Fibroblast of the aortic adventitia (primary cell): ENCODE results near the gene SLC20A1. TPM values are rescaled to one million over a fixed set of nuclear protein-coding genes. Genes with fewer than 3 reads are reported as not detected.

Experiments
- DNase-seq: peaks from one replicate; pipeline ENCODE4 v3.0.0-alpha.2; 2010; ENCODE audit warnings: low read depth
- H3K4me3 ChIP-seq: 2 replicates; pipeline ENCODE4 v1.5.1; 2011; ENCODE audit warnings: low read depth, mild to moderate bottlenecking, control low read depth, low read length, moderate library complexity
- CTCF ChIP-seq: IDR thresholded peaks from 2 replicates; pipeline ENCODE4 v1.5.1; 2011; ENCODE audit warnings: mild to moderate bottlenecking, low read length, control low read depth, inconsistent platforms; ENCODE audit not compliant: insufficient read depth
- total RNA-seq: library from RNA; depleted of rRNA; stranded (reverse); fragments of >200 nt; gene quantifications from 2 replicates; pipeline ENCODE4 v1.2.3, GENCODE V29; 2012; ENCODE audit warnings: low replicate concordance

The SLC20A1 gene
- total RNA-seq, 1 donor = 134 TPM

- TF ChIP-seq CTCF = no peak
Measured at GRCh38 chr2:112618383-112618782, 27.4 kb upstream of the SLC20A1 start.

GRCh38 chr2:112621790-112622527 is 23.8 kb upstream of the SLC20A1 start:
- TF ChIP-seq CTCF = no peak
- DNase-seq = peak; percentile 94
- no peak overlapping the region for H3K4me3 ChIP-seq

More at GRCh38 chr2:112618383-112618782, 27.4 kb upstream of the SLC20A1 start:
- no peak for DNase-seq
- no peak overlapping the region for H3K4me3 ChIP-seq

GRCh38 chr2:112622528-112622849 is 23.2 kb upstream of the SLC20A1 start:
- H3K4me3 ChIP-seq = no peak overlapping the region
- DNase-seq = peak; percentile 99
- TF ChIP-seq CTCF = no peak

GRCh38 chr2:112623913-112624777 is 21.6 kb upstream of the SLC20A1 start:
- DNase-seq = peak; percentile 90
- TF ChIP-seq CTCF = no peak
- H3K4me3 ChIP-seq = peak overlapping the region; percentile 35

- TF ChIP-seq CTCF = no peak
- DNase-seq = no peak
- no peak overlapping the region for H3K4me3 ChIP-seq
Measured at GRCh38 chr2:112625474-112626114, 20.1 kb upstream of the SLC20A1 start.

- H3K4me3 ChIP-seq = peak overlapping the region; percentile 50
- peak; percentile 79 for DNase-seq
- peak; percentile 93 for TF ChIP-seq CTCF
Measured at GRCh38 chr2:112626604-112627059, 19.1 kb upstream of the SLC20A1 start.
